Mesothelial cell of epicardium (in vitro differentiated cells): ENCODE results near the gene TEX29. TPM values are rescaled to one million over a fixed set of nuclear protein-coding genes. Genes with fewer than 3 reads are reported as not detected.

Experiments used
- DNase-seq, 2 experiments: peaks; one replicate each; pipeline ENCODE4 v3.0.0; 2021; ENCODE audit warnings: low spot score in 2 of 2; ENCODE audit not compliant: unreplicated experiment in 2 of 2
- H3K27ac Mint-ChIP-seq: 2 replicates; pipeline ENCODE4 v1.8.0; 2021; ENCODE audit warnings: mixed read lengths
- H3K27me3 Mint-ChIP-seq: 2 replicates; pipeline ENCODE4 v1.8.0; 2021; ENCODE audit warnings: low read depth, mixed read lengths
- H3K36me3 Mint-ChIP-seq: 2 replicates; pipeline ENCODE4 v1.8.0; 2021; ENCODE audit warnings: mixed read lengths
- H3K4me1 Mint-ChIP-seq: 2 replicates; pipeline ENCODE4 v1.8.0; 2021; ENCODE audit warnings: mixed read lengths
- H3K4me3 Mint-ChIP-seq: 2 replicates; pipeline ENCODE4 v1.8.0; 2021; ENCODE audit warnings: mild to moderate bottlenecking, moderate library complexity, mixed read lengths
- H3K9me3 Mint-ChIP-seq: 2 replicates; pipeline ENCODE4 v1.8.0; 2021; ENCODE audit warnings: mixed read lengths
- total RNA-seq: library from RNA; stranded (reverse); gene quantifications from 3 replicates; pipeline ENCODE4 v1.2.1, GENCODE V29; 2021
- TF ChIP-seq, protein P1 (sequence below): fragments of 200-600 bp; sonication (generic); IDR thresholded peaks from one replicate; pipeline ENCODE4 v1.5.0; 2021; ENCODE audit warnings: antibody characterized with exemption; ENCODE audit not compliant: unreplicated experiment

TEX29 gene
- total RNA-seq, 1 donor from 2014 or later: 0.45 TPM

DNA sequence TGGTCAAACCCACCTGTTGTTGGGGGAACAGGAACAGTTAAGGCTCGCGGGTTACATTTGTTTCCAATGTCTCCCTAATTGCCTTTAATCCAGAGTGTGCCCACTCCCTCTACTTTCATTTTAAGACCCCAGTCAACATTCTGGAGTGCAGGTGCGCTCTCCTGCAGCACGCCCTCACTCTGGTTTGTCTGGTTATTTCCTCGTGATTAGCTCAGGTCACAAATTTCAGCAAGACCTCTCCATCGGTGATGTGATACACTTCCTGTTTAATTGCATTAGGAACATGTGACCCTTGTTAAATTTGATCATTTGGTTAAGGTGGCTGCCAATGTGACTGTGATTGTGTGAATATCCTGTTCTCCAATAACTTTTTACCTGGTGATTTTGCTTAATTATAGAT, 53.0 kb downstream of the TEX29 start:
- no peak overlapping the region for H3K4me3 Mint-ChIP-seq
- H3K9me3 Mint-ChIP-seq: no peaks in the 10 kb centered on the region

DNA sequence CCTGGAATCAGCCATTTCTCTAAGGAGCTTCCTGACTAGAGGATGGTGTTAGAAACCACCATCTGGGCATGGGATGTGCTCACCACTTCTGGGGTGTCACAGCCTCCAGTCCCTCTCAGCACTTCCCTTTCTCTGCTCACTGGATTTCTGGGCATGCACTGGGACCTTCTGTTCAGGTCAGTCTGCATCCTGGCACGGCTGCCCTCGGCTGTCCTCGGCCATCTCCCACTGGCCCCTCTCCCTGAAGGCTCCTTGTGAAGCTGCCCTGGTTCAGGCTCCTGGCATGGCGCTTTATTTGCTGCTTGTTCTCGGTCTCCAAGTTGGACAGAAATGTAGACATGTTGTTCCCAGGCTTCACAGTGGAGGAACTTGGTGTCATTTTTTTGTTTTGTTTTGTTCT, 60.0 kb downstream of the TEX29 start:
- Mint-ChIP-seq H3K36me3 (no peaks in the 10 kb centered on the region), H3K27ac (no peak overlapping the region), H3K9me3 (peaks cover 18% of the 10 kb centered on the region), H3K27me3 (peaks cover 14% of the 10 kb centered on the region), H3K4me3 (no peak overlapping the region), H3K4me1 (no peaks in the 10 kb centered on the region)
- no peak for DNase-seq
- TF ChIP-seq, protein P1, sequence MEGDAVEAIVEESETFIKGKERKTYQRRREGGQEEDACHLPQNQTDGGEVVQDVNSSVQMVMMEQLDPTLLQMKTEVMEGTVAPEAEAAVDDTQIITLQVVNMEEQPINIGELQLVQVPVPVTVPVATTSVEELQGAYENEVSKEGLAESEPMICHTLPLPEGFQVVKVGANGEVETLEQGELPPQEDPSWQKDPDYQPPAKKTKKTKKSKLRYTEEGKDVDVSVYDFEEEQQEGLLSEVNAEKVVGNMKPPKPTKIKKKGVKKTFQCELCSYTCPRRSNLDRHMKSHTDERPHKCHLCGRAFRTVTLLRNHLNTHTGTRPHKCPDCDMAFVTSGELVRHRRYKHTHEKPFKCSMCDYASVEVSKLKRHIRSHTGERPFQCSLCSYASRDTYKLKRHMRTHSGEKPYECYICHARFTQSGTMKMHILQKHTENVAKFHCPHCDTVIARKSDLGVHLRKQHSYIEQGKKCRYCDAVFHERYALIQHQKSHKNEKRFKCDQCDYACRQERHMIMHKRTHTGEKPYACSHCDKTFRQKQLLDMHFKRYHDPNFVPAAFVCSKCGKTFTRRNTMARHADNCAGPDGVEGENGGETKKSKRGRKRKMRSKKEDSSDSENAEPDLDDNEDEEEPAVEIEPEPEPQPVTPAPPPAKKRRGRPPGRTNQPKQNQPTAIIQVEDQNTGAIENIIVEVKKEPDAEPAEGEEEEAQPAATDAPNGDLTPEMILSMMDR: no peak

More for the DNA sequence above, 53.0 kb downstream of the TEX29 start:
- TF ChIP-seq, protein P1: no peak
- H3K36me3 Mint-ChIP-seq: no peaks in the 10 kb centered on the region
- H3K27me3 Mint-ChIP-seq: peaks cover 19% of the 10 kb centered on the region
- peaks cover 8% of the 10 kb centered on the region for H3K4me1 Mint-ChIP-seq
- no peak for DNase-seq
- no peak overlapping the region for H3K27ac Mint-ChIP-seq

DNA sequence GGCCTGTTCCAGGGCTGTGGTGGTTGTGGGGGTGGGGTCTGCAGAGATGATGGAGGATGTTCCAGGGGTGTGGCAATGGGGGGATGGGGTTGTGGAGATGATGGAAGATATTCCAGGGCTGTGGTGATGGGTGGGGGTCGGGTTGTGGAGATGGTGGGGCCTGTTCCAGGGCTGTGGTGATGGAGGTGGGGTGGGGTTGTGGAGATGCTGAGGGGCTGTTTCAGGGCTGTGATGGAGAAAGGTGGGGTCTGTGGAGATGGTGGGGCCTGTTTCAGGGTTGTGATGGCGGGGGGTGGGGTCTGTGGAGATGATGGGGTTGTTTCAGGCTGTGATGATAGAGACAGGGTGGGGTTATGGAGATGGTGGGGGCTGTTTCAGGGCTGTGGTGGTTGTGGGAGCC, 62.0 kb downstream of the TEX29 start:
- Mint-ChIP-seq H3K36me3 (no peaks in the 10 kb centered on the region), H3K4me3 (no peak overlapping the region), H3K27ac (no peak overlapping the region), H3K9me3 (peaks cover 18% of the 10 kb centered on the region), H3K4me1 (no peaks in the 10 kb centered on the region), H3K27me3 (peaks cover 13% of the 10 kb centered on the region)
- DNase-seq: no peak
- TF ChIP-seq, protein P1: no peak

DNA sequence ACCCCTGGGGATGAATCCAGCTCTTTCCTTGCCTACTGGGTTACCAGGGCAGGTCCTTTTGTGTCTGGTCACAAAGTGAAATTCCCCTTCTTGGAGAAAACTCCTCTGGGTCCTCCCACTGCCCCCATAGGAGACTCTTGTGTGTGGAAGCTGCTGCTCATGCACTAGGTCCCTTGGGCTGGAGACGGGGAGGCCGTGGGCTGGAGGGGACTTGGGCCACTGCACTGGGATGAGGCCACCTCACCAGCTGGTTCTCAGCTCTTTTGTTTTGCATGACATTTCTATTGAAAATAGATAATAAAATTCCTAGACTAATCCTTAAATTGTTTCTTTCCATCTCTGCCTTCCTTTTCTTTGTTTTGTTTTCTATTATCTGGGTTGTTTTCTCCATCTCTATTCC, 62.4 kb downstream of the TEX29 start:
- peaks cover 18% of the 10 kb centered on the region for H3K9me3 Mint-ChIP-seq
- no peak overlapping the region for H3K27ac Mint-ChIP-seq
- no peak overlapping the region for H3K4me3 Mint-ChIP-seq
- TF ChIP-seq, protein P1: no peak
- no peak for DNase-seq
- no peaks in the 10 kb centered on the region for H3K36me3 Mint-ChIP-seq
- peaks cover 13% of the 10 kb centered on the region for H3K27me3 Mint-ChIP-seq
- H3K4me1 Mint-ChIP-seq: no peaks in the 10 kb centered on the region

DNA sequence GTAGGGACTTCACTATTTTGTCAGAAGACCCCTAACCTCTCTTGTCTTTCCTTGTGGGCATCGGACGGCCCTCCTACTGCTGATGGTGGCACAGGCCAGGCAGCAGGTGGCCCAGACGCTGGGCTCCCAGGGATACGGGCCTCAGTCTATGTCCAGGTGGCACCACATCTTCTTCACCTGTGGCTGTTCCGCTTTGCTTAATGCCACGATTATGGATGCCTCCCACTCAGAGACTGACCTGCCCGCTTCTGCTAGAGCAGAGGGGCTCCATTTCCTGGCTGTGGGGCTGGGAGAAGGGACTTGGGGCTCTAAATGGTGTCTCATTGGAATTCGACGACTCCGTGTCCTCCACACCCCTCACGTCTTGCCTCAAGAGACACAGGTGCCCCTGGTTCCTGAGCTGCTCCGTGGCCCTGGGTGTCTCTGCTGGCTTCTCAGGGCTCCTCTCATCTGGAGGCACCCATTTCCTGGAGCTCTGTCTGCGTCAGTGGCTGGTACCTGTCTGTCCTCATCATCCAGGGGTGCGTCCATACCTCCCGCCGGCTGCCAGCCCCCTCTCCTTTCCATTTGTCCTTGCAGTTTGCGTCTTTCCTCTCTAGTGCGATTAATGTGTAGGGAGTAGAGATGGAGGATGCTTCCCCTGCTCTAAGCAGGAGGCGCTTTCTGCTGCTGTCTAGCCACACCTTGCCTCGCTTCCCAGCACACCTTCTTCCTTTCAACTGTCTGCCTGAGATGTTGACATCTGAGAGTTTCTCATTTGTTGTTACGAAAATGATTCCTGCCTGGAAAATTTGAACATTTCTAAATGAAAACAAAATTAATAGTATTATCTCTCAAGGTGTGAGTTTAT, 63.4 kb downstream of the TEX29 start:
- H3K4me1 Mint-ChIP-seq: no peaks in the 10 kb centered on the region
- peaks cover 18% of the 10 kb centered on the region for H3K9me3 Mint-ChIP-seq
- TF ChIP-seq, protein P1: no peak
- DNase-seq: peak in 1 of 2 experiments; percentile 25
- no peaks in the 10 kb centered on the region for H3K36me3 Mint-ChIP-seq
- peaks cover 13% of the 10 kb centered on the region for H3K27me3 Mint-ChIP-seq
- H3K4me3 Mint-ChIP-seq: no peak overlapping the region
- no peak overlapping the region for H3K27ac Mint-ChIP-seq
